Thyroid gland (tissue), 4 donors: Measurements from ENCODE around the gene RPL31.

Experiments used
- CTCF ChIP-seq, 6 experiments: fragments of 200-600 bp in 3 of 6; fragments of 450-650 bp in 3 of 6; sonication (generic) in 3 of 6; IDR thresholded peaks; one replicate each; pipeline ENCODE4 v1.5.1; 2016 to 2019; ENCODE audit warnings: antibody characterized with exemption in 6 of 6, mild to moderate bottlenecking in 2 of 6, inconsistent platforms in 1 of 6, moderate library complexity in 1 of 6
- POLR2A ChIP-seq, 2 donors: fragments of 450-650 bp; IDR thresholded peaks; one replicate each; pipeline ENCODE4 v1.6.1; 2017; ENCODE audit warnings: antibody characterized with exemption in 2 of 2, mild to moderate bottlenecking in 2 of 2, moderate library complexity in 1 of 2

GRCh38 chr2:101006065-101006715, 4.1 kb downstream of the RPL31 start:
- no peak for TF ChIP-seq CTCF (IDR thresholded peaks at IDR 0.05)
- TF ChIP-seq POLR2A (IDR thresholded peaks at IDR 0.05) = no peak
